Peyer's patch (tissue), 4 donors: ENCODE measurements around the gene PTPRC.

Source experiments
- POLR2A ChIP-seq, 2 donors: fragments of 450-650 bp; IDR thresholded peaks; one replicate each; pipeline ENCODE4 v1.5.1; 2017; ENCODE audit warnings: antibody characterized with exemption in 2 of 2, mild to moderate bottlenecking in 2 of 2, moderate library complexity in 2 of 2
- TF ChIP-seq, protein P1 (sequence below), 6 experiments: fragments of 450-650 bp in 4 of 6; fragments of 200-600 bp in 2 of 6; sonication (generic) in 1 of 6; IDR thresholded peaks; one replicate each; pipeline ENCODE4 v1.5.1; 2017 to 2019; ENCODE audit warnings: antibody characterized with exemption in 6 of 6, mild to moderate bottlenecking in 3 of 6, moderate library complexity in 1 of 6

GRCh38 chr1:198627436-198628066 lies 11.3 kb upstream of the PTPRC start:
- TF ChIP-seq POLR2A (IDR thresholded peaks at IDR 0.05), result no peak
- TF ChIP-seq, protein P1, sequence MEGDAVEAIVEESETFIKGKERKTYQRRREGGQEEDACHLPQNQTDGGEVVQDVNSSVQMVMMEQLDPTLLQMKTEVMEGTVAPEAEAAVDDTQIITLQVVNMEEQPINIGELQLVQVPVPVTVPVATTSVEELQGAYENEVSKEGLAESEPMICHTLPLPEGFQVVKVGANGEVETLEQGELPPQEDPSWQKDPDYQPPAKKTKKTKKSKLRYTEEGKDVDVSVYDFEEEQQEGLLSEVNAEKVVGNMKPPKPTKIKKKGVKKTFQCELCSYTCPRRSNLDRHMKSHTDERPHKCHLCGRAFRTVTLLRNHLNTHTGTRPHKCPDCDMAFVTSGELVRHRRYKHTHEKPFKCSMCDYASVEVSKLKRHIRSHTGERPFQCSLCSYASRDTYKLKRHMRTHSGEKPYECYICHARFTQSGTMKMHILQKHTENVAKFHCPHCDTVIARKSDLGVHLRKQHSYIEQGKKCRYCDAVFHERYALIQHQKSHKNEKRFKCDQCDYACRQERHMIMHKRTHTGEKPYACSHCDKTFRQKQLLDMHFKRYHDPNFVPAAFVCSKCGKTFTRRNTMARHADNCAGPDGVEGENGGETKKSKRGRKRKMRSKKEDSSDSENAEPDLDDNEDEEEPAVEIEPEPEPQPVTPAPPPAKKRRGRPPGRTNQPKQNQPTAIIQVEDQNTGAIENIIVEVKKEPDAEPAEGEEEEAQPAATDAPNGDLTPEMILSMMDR (IDR thresholded peaks at IDR 0.05), result no peak
